Measurements from ENCODE around the gene PEAK1.

Gene PEAK1

GRCh38 chr15:77063249-77063648, 356.7 kb downstream of the PEAK1 start:
- Mint-ChIP-seq H3K27me3 (no peaks in the 10 kb centered on the region), H3K27ac (no peak overlapping the region), H3K4me1 (peaks cover 50 to 83% of the 10 kb centered on the region in 2 donors), H3K4me3 (no peak overlapping the region), H3K9me3 (peaks cover 1 to 6% of the 10 kb centered on the region in 2 donors), H3K36me3 (peaks cover 6 to 17% of the 10 kb centered on the region in 2 donors)
- ATAC-seq (replicated peaks): no peak
- DNase-seq: no peak

GRCh38 chr15:77060546-77060945, 359.4 kb downstream of the PEAK1 start:
- no peak overlapping the region for H3K27ac Mint-ChIP-seq
- H3K4me3 Mint-ChIP-seq: no peak overlapping the region
- ATAC-seq (replicated peaks) (no peak), DNase-seq (no peak)
- H3K4me1 Mint-ChIP-seq: peaks cover 49 to 84% of the 10 kb centered on the region in 2 donors
- H3K9me3 Mint-ChIP-seq: no peaks in the 10 kb centered on the region
- no peaks in the 10 kb centered on the region for H3K27me3 Mint-ChIP-seq
- H3K36me3 Mint-ChIP-seq: peaks cover 2 to 20% of the 10 kb centered on the region in 2 donors

GRCh38 chr15:77059786-77060361, 360.0 kb downstream of the PEAK1 start:
- H3K36me3 Mint-ChIP-seq: peaks cover 5 to 24% of the 10 kb centered on the region in 2 donors
- peaks cover 49 to 82% of the 10 kb centered on the region in 2 donors for H3K4me1 Mint-ChIP-seq
- DNase-seq (no peak), ATAC-seq (replicated peaks) (peak in 1 of 2 donors; percentile 46)
- H3K27ac Mint-ChIP-seq: no peak overlapping the region
- H3K4me3 Mint-ChIP-seq: peak overlapping the region in 1 of 2 donors; percentile 49
- H3K9me3 Mint-ChIP-seq: no peaks in the 10 kb centered on the region
- no peaks in the 10 kb centered on the region for H3K27me3 Mint-ChIP-seq

GRCh38 chr15:77058468-77058867, 361.4 kb downstream of the PEAK1 start:
- no peak overlapping the region for H3K4me3 Mint-ChIP-seq
- DNase-seq (no peak), ATAC-seq (replicated peaks) (no peak)
- no peaks in the 10 kb centered on the region for H3K27me3 Mint-ChIP-seq
- H3K27ac Mint-ChIP-seq: no peak overlapping the region
- peaks cover 8 to 28% of the 10 kb centered on the region in 2 donors for H3K36me3 Mint-ChIP-seq
- no peaks in the 10 kb centered on the region for H3K9me3 Mint-ChIP-seq
- peaks cover 48 to 77% of the 10 kb centered on the region in 2 donors for H3K4me1 Mint-ChIP-seq

GRCh38 chr15:77057685-77058084, 362.2 kb downstream of the PEAK1 start:
- Mint-ChIP-seq H3K27ac (no peak overlapping the region), H3K36me3 (peaks cover 8 to 28% of the 10 kb centered on the region in 2 donors), H3K9me3 (no peaks in the 10 kb centered on the region), H3K4me1 (peaks cover 45 to 77% of the 10 kb centered on the region in 2 donors), H3K4me3 (no peak overlapping the region), H3K27me3 (no peaks in the 10 kb centered on the region)
- no peak for DNase-seq
- ATAC-seq (replicated peaks): no peak

- Mint-ChIP-seq H3K4me3 (no peak overlapping the region), H3K27ac (no peak overlapping the region), H3K4me1 (peaks cover 44 to 72% of the 10 kb centered on the region in 2 donors), H3K9me3 (no peaks in the 10 kb centered on the region), H3K27me3 (no peaks in the 10 kb centered on the region), H3K36me3 (peaks cover 11 to 31% of the 10 kb centered on the region in 2 donors)
- ATAC-seq (replicated peaks) (no peak), DNase-seq (no peak)
These were observed 362.8 kb downstream of the PEAK1 start for GRCh38 chr15:77057072-77057471.

- Mint-ChIP-seq H3K9me3 (no peaks in the 10 kb centered on the region), H3K4me1 (peaks cover 27 to 43% of the 10 kb centered on the region in 2 donors), H3K36me3 (peaks cover 18 to 46% of the 10 kb centered on the region in 2 donors), H3K27ac (no peak overlapping the region), H3K27me3 (no peaks in the 10 kb centered on the region), H3K4me3 (no peak overlapping the region)
- ATAC-seq (replicated peaks) (no peak), DNase-seq (no peak)
These were observed 366.2 kb downstream of the PEAK1 start for GRCh38 chr15:77053709-77054108.

GRCh38 chr15:77052556-77052955, 367.3 kb downstream of the PEAK1 start:
- peaks cover 20 to 46% of the 10 kb centered on the region in 2 donors for H3K36me3 Mint-ChIP-seq
- no peaks in the 10 kb centered on the region for H3K9me3 Mint-ChIP-seq

More at GRCh38 chr15:77052556-77052955, 367.3 kb downstream of the PEAK1 start:
- DNase-seq (no peak), ATAC-seq (replicated peaks) (no peak)
- no peak overlapping the region for H3K27ac Mint-ChIP-seq
- peaks cover 16 to 32% of the 10 kb centered on the region in 2 donors for H3K4me1 Mint-ChIP-seq
- no peak overlapping the region for H3K4me3 Mint-ChIP-seq
- no peaks in the 10 kb centered on the region for H3K27me3 Mint-ChIP-seq
